K562 (cell line): ENCODE results near the gene ANKRD11.

ENCODE experiments used
- CBX3 ChIP-seq, 2 experiments: IDR thresholded peaks; 1 replicate in 1 of 2; 2 replicates in 1 of 2; pipeline ENCODE4 v1.6.1; 2012; ENCODE audit warnings: inconsistent platforms in 2 of 2, low read length in 2 of 2, borderline replicate concordance in 1 of 2, control low read depth in 1 of 2
- FOXM1 ChIP-seq, 2 experiments: fragments of 450-650 bp in 1 of 2; sonication (generic) in 1 of 2; formaldehyde crosslinking in 1 of 2; IDR thresholded peaks; 2 replicates each; pipeline versions ENCODE4 v1.6.1 to v1.9.0; 2017 to 2022; ENCODE audit warnings: low read depth in 2 of 2, mild to moderate bottlenecking in 2 of 2, missing genetic modification reagents in 1 of 2, moderate library complexity in 1 of 2
- KDM1A ChIP-seq, 2 experiments: fragments of 450-650 bp; IDR thresholded peaks; 2 replicates each; pipeline ENCODE4 v1.6.1; 2016; ENCODE audit warnings: mild to moderate bottlenecking in 2 of 2
- MAFK ChIP-seq: IDR thresholded peaks from 2 replicates; pipeline ENCODE4 v1.6.1; 2011; ENCODE audit warnings: low read length, improper control_type of control experiment
- MTA2 ChIP-seq: fragments of 450-650 bp; IDR thresholded peaks from 2 replicates; pipeline ENCODE4 v1.6.1; 2016; ENCODE audit warnings: low read depth
- MYC ChIP-seq, 2 experiments: fragments of 250-450 bp in 1 of 2; sonication (Bioruptor Pico) in 1 of 2; IDR thresholded peaks; 2 replicates each; pipeline versions ENCODE4 v1.5.1 to v1.6.1; 2012 to 2021; ENCODE audit warnings: low read depth in 2 of 2, borderline replicate concordance in 1 of 2, improper control_type of control experiment in 1 of 2, low read length in 1 of 2, mild to moderate bottlenecking in 1 of 2, moderate library complexity in 1 of 2
- SIN3A ChIP-seq, 2 experiments: fragments of 150-350 bp in 1 of 2; IDR thresholded peaks; 2 replicates each; pipeline ENCODE4 v1.6.1; 2011 to 2016; ENCODE audit warnings: borderline replicate concordance in 2 of 2, low read depth in 2 of 2, low read length in 2 of 2, mild to moderate bottlenecking in 2 of 2, moderate library complexity in 2 of 2; ENCODE audit not compliant: control insufficient read depth in 1 of 2
- TAF15 ChIP-seq: fragments of 200-400 bp; formaldehyde crosslinking; IDR thresholded peaks from 2 replicates; pipeline ENCODE4 v1.6.1; 2017; ENCODE audit warnings: mild to moderate bottlenecking, low read depth, low read length, moderate library complexity
- ZBED1 ChIP-seq: IDR thresholded peaks from 2 replicates; pipeline ENCODE4 v1.6.1; 2014
- ZNF165 ChIP-seq: fragments of 250-450 bp; sonication (Bioruptor Pico); IDR thresholded peaks from 2 replicates; pipeline ENCODE4 v1.4.0; 2020; ENCODE audit warnings: borderline replicate concordance
- ZNF780A ChIP-seq: fragments of 250-450 bp; sonication (Bioruptor Pico); IDR thresholded peaks from 2 replicates; pipeline ENCODE4 v1.5.0; 2021; ENCODE audit warnings: mild to moderate bottlenecking
- TF ChIP-seq, protein P1 (sequence below), 3 experiments: IDR thresholded peaks in 2 of 3; conservative IDR thresholded peaks in 1 of 3; 2 replicates each; pipeline ENCODE4 v1.5.1; 2011 to 2012; ENCODE audit warnings: low read length in 3 of 3, mild to moderate bottlenecking in 3 of 3, control low read depth in 2 of 3, improper control_type of control experiment in 1 of 3, inconsistent platforms in 1 of 3, low read depth in 1 of 3, mixed read lengths in 1 of 3, moderate library complexity in 1 of 3; ENCODE audit not compliant: insufficient read depth in 2 of 3

DNA sequence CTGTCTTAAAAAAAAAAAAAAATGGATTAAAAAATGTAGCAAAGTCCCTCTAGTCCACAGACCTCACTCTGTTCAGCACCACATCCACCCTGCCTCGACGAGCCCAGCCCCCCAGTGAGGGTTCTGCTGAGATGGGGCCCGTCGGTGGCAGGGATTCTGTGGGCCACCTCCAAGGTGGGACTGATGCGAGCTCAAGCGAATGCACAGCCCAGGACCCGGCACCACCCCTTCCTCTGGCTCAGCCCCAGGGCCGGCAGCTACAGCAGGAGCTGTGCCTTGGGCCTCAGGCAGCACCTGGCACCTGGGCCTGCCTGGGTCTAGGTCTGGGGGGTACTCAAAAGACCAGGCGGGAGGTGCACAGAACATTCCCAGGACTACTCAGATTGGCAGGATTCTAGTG lies 213.3 kb downstream of the ANKRD11 start:
- TF ChIP-seq KDM1A (IDR thresholded peaks at IDR 0.05) (no peak), MYC (IDR thresholded peaks at IDR 0.05; ENCODE audit: low read depth, low read length) (no peak), MYC (CRISPR knock-in tag; IDR thresholded peaks at IDR 0.05; ENCODE audit: borderline replicate concordance, low read depth) (no peak), ZNF780A (CRISPR knock-in tag) (no peak), ZBED1 (no peak), TAF15 (no peak), FOXM1 (IDR thresholded peaks at IDR 0.05; ENCODE audit: low read depth) (no peak), FOXM1 (CRISPR knock-in tag; IDR thresholded peaks at IDR 0.05; ENCODE audit: low read depth) (no peak), CBX3 (IDR thresholded peaks at IDR 0.05; ENCODE audit: borderline replicate concordance in 1 of 2, low read length in 2 of 2) (no peak), ZNF165 (CRISPR knock-in tag) (no peak), MTA2 (no peak), MAFK (no peak), SIN3A (IDR thresholded peaks at IDR 0.05; ENCODE audit: borderline replicate concordance in 2 of 2, control insufficient read depth in 1 of 2, low read depth in 2 of 2, low read length in 2 of 2) (no peak)
- TF ChIP-seq, protein P1, sequence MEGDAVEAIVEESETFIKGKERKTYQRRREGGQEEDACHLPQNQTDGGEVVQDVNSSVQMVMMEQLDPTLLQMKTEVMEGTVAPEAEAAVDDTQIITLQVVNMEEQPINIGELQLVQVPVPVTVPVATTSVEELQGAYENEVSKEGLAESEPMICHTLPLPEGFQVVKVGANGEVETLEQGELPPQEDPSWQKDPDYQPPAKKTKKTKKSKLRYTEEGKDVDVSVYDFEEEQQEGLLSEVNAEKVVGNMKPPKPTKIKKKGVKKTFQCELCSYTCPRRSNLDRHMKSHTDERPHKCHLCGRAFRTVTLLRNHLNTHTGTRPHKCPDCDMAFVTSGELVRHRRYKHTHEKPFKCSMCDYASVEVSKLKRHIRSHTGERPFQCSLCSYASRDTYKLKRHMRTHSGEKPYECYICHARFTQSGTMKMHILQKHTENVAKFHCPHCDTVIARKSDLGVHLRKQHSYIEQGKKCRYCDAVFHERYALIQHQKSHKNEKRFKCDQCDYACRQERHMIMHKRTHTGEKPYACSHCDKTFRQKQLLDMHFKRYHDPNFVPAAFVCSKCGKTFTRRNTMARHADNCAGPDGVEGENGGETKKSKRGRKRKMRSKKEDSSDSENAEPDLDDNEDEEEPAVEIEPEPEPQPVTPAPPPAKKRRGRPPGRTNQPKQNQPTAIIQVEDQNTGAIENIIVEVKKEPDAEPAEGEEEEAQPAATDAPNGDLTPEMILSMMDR (IDR thresholded peaks at IDR 0.05 in 2 of 3, conservative IDR thresholded peaks at IDR 0.05 in 1 of 3; ENCODE audit: insufficient read depth in 2 of 3, low read depth in 1 of 3, low read length in 3 of 3) = no peak
